Trophoblast cell (in vitro differentiated cells and primary cell): ENCODE data around the gene EHMT1.

Source experiments
- DNase-seq, 2 donors: peaks; one replicate each; pipeline ENCODE4 v3.0.0-alpha.2; 2016
- H2AFZ ChIP-seq: 2 replicates; pipeline ENCODE4 v1.6.1; 2013; ENCODE audit warnings: low read length, moderate library complexity, mild to moderate bottlenecking; ENCODE audit not compliant: insufficient read depth, poor library complexity
- H2AK5ac ChIP-seq: 2 replicates; pipeline ENCODE4 v1.6.1; 2013; ENCODE audit warnings: mild to moderate bottlenecking, low read length
- H2BK120ac ChIP-seq: 2 replicates; pipeline ENCODE4 v1.6.1; 2013; ENCODE audit warnings: low read length, mild to moderate bottlenecking, moderate library complexity; ENCODE audit not compliant: insufficient read depth, poor library complexity
- H2BK12ac ChIP-seq: 2 replicates; pipeline ENCODE4 v1.6.1; 2013; ENCODE audit warnings: mild to moderate bottlenecking, low read length, moderate library complexity
- H2BK5ac ChIP-seq: 2 replicates; pipeline ENCODE4 v1.6.1; 2013; ENCODE audit warnings: low read length, low read depth, moderate library complexity, mild to moderate bottlenecking; ENCODE audit not compliant: poor library complexity
- H3K14ac ChIP-seq: 2 replicates; pipeline ENCODE4 v1.6.1; 2013; ENCODE audit warnings: mild to moderate bottlenecking, low read length
- H3K18ac ChIP-seq: 2 replicates; pipeline ENCODE4 v1.6.1; 2013; ENCODE audit warnings: mild to moderate bottlenecking, low read length
- H3K23ac ChIP-seq: 2 replicates; pipeline ENCODE4 v1.6.1; 2013; ENCODE audit warnings: low read length
- H3K27ac ChIP-seq: 2 replicates; pipeline ENCODE4 v1.5.1; 2013; ENCODE audit warnings: low read depth, mild to moderate bottlenecking, inconsistent platforms, low read length, moderate library complexity
- H3K27me3 ChIP-seq: 2 replicates; pipeline ENCODE4 v1.6.1; 2013; ENCODE audit warnings: inconsistent platforms, mild to moderate bottlenecking, low read length, moderate library complexity; ENCODE audit not compliant: insufficient read depth
- H3K36me3 ChIP-seq, 2 experiments: 1 replicate in 1 of 2; 2 replicates in 1 of 2; pipeline ENCODE4 v1.6.1; 2013; ENCODE audit warnings: low read length in 2 of 2, mild to moderate bottlenecking in 2 of 2, moderate library complexity in 1 of 2; ENCODE audit not compliant: insufficient read depth in 2 of 2, control insufficient read depth in 1 of 2
- H3K4ac ChIP-seq: 2 replicates; pipeline ENCODE4 v1.6.1; 2013; ENCODE audit warnings: low read depth, mild to moderate bottlenecking, low read length, moderate library complexity
- H3K4me1 ChIP-seq, 2 experiments: 1 replicate in 1 of 2; 2 replicates in 1 of 2; pipeline ENCODE4 v1.6.1; 2013; ENCODE audit warnings: low read length in 2 of 2, mild to moderate bottlenecking in 2 of 2, moderate library complexity in 1 of 2; ENCODE audit not compliant: insufficient read depth in 2 of 2, control insufficient read depth in 1 of 2
- H3K4me2 ChIP-seq: 2 replicates; pipeline ENCODE4 v1.6.1; 2013; ENCODE audit warnings: inconsistent platforms, mild to moderate bottlenecking, low read length, moderate library complexity
- H3K4me3 ChIP-seq: 2 replicates; pipeline ENCODE4 v1.5.1; 2013; ENCODE audit warnings: mild to moderate bottlenecking, low read depth, low read length, inconsistent platforms
- H3K79me1 ChIP-seq: one replicate; pipeline ENCODE4 v1.6.1; 2013; ENCODE audit warnings: low read length
- H3K79me2 ChIP-seq: 2 replicates; pipeline ENCODE4 v1.6.1; 2013; ENCODE audit warnings: low read length, mild to moderate bottlenecking; ENCODE audit not compliant: control insufficient read depth, insufficient read depth, poor library complexity
- H3K9ac ChIP-seq: 2 replicates; pipeline ENCODE4 v1.6.1; 2013; ENCODE audit warnings: mild to moderate bottlenecking, low read length
- H3K9me3 ChIP-seq: 2 replicates; pipeline ENCODE4 v1.6.1; 2013; ENCODE audit warnings: low read depth, mild to moderate bottlenecking, control low read depth, inconsistent platforms, low read length; ENCODE audit not compliant: insufficient read depth
- H4K12ac ChIP-seq: 2 replicates; pipeline ENCODE4 v1.6.1; 2013; ENCODE audit warnings: low read depth, mild to moderate bottlenecking, low read length, moderate library complexity
- H4K8ac ChIP-seq: 2 replicates; pipeline ENCODE4 v1.6.1; 2013; ENCODE audit warnings: low read depth, mild to moderate bottlenecking, low read length, moderate library complexity
- H4K91ac ChIP-seq: one replicate; pipeline ENCODE4 v1.6.1; 2013; ENCODE audit warnings: low read depth, mild to moderate bottlenecking, low read length, moderate library complexity
- WGBS: extraction: QIAGEN DNeasy Blood & Tissue Kit; methylation state at CpG from one replicate; pipeline ENCODE4 v1.1.7; 2013; ENCODE audit warnings: missing lambda C conversion rate; ENCODE audit not compliant: insufficient read length, insufficient coverage; ENCODE audit errors: extremely low coverage; 5-methylcytosine and 5-hydroxymethylcytosine counted together

The EHMT1 gene

GRCh38 chr9:137640862-137641261 is 22.1 kb downstream of the EHMT1 start:
- Histone ChIP-seq H3K9me3 (no peaks in the 10 kb centered on the region), H3K36me3 (peaks cover 6 to 9% of the 10 kb centered on the region in 2 experiments), H3K4me3 (no peak overlapping the region), H2AK5ac (no peak overlapping the region), H3K9ac (no peak overlapping the region), H2BK12ac (no peak overlapping the region), H4K12ac (no peak overlapping the region), H3K18ac (no peak overlapping the region), H3K4ac (peak overlapping the region; percentile 52), H3K27ac (no peak overlapping the region), H3K4me2 (no peak overlapping the region), H4K91ac (no peak overlapping the region), H2AFZ (no peak overlapping the region), H3K79me1 (no peaks in the 10 kb centered on the region), H3K27me3 (no peaks in the 10 kb centered on the region), H3K4me1 (no peaks in the 10 kb centered on the region), H3K14ac (no peak overlapping the region), H2BK120ac (no peak overlapping the region), H2BK5ac (no peak overlapping the region), H3K79me2 (peaks cover 14% of the 10 kb centered on the region), H4K8ac (no peak overlapping the region), H3K23ac (no peak overlapping the region)
- no peak for DNase-seq
- WGBS: no CpG with 5 or more reads among the region's 5 CpGs

GRCh38 chr9:137642118-137642601 is 23.4 kb downstream of the EHMT1 start:
- no peak overlapping the region for H2BK120ac ChIP-seq
- H3K4me1 ChIP-seq: peaks cover 0 to 2% of the 10 kb centered on the region in 2 experiments
- no peak overlapping the region for H3K18ac ChIP-seq
- H3K4me2 ChIP-seq: no peak overlapping the region
- H4K12ac ChIP-seq: no peak overlapping the region
- H3K79me2 ChIP-seq: peaks cover 14% of the 10 kb centered on the region
- no peak overlapping the region for H3K9ac ChIP-seq
- H3K9me3 ChIP-seq: peaks cover under 1% of the 10 kb centered on the region
- no peak overlapping the region for H3K14ac ChIP-seq
- H2AFZ ChIP-seq: no peak overlapping the region
- H3K27me3 ChIP-seq: no peaks in the 10 kb centered on the region
- peak overlapping the region; percentile 52 for H3K4ac ChIP-seq
- no peak for DNase-seq
- peaks cover 7 to 9% of the 10 kb centered on the region in 2 experiments for H3K36me3 ChIP-seq
- H2AK5ac ChIP-seq: no peak overlapping the region
- no CpG with 5 or more reads among the region's 10 CpGs for WGBS
- H4K8ac ChIP-seq: no peak overlapping the region
- H3K79me1 ChIP-seq: no peaks in the 10 kb centered on the region
- H2BK5ac ChIP-seq: no peak overlapping the region
- no peak overlapping the region for H3K23ac ChIP-seq
- no peak overlapping the region for H2BK12ac ChIP-seq
- H3K4me3 ChIP-seq: no peak overlapping the region
- H3K27ac ChIP-seq: no peak overlapping the region
- no peak overlapping the region for H4K91ac ChIP-seq

DNA sequence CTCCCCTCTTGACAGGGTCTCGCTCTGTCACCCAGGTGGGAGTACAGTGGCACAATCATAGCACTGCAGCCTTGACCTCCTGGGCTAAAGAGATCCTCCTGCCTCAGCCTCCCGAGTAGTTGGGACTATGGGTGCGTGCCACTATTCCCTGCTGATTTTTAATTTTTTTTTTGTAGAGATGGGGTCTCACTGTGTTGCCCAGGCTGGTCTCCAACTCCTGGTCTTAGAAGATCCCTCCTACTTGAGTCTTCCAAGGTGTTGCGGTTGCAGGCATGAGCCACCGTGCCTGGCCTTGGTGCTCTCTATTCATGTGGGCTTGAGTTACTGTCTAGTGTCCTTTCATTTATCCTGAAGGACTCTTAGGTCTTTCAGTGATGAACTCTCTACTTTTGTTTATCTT is 24.1 kb downstream of the EHMT1 start:
- H2BK12ac ChIP-seq: no peak overlapping the region
- H3K4ac ChIP-seq: peak overlapping the region; percentile 64
- H3K9ac ChIP-seq: no peak overlapping the region
- peaks cover 2% of the 10 kb centered on the region for H3K9me3 ChIP-seq
- WGBS: no CpG with 5 or more reads among the region's 5 CpGs
- H3K23ac ChIP-seq: no peak overlapping the region
- H3K79me2 ChIP-seq: peaks cover 11% of the 10 kb centered on the region
- no peak overlapping the region for H4K8ac ChIP-seq
- H3K14ac ChIP-seq: no peak overlapping the region
- H3K27me3 ChIP-seq: no peaks in the 10 kb centered on the region
- no peak overlapping the region for H3K18ac ChIP-seq
- no peak overlapping the region for H2BK5ac ChIP-seq
- no peak overlapping the region for H2AFZ ChIP-seq
- H2BK120ac ChIP-seq: no peak overlapping the region
- DNase-seq: no peak
- no peak overlapping the region for H3K4me2 ChIP-seq
- H2AK5ac ChIP-seq: no peak overlapping the region
- H4K91ac ChIP-seq: no peak overlapping the region
- no peak overlapping the region for H3K4me3 ChIP-seq
- H3K4me1 ChIP-seq: peaks cover 0 to 4% of the 10 kb centered on the region in 2 experiments
- H3K79me1 ChIP-seq: no peaks in the 10 kb centered on the region
- no peak overlapping the region for H3K27ac ChIP-seq
- peaks cover 7 to 9% of the 10 kb centered on the region in 2 experiments for H3K36me3 ChIP-seq
- H4K12ac ChIP-seq: no peak overlapping the region

DNA sequence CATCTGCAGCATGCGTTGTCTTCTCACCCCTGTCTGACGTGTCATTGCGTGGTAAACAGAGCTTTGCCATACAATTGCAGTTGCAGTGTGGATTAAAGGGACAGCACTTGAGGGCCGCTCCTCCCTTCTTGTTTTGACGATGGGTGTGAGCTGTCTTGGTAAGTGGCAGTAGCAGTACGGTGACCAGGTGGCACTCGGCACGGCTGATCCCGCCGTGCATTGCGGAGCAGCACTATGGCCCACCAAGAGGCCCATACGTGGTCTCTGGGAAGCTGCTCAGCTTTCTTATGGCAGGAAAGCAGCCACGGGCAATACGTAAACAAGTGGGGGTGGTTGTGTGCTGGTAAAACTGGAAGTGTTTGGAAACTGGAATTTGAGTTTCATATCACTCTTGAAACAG is 25.1 kb downstream of the EHMT1 start:
- no peaks in the 10 kb centered on the region for H3K79me1 ChIP-seq
- no peaks in the 10 kb centered on the region for H3K27me3 ChIP-seq
- H2AFZ ChIP-seq: no peak overlapping the region
- peaks cover 11% of the 10 kb centered on the region for H3K79me2 ChIP-seq
- no CpG with 5 or more reads among the region's 14 CpGs for WGBS
- no peak overlapping the region for H3K4me2 ChIP-seq
- H3K4me1 ChIP-seq: peaks cover 0 to 4% of the 10 kb centered on the region in 2 experiments
- no peak overlapping the region for H2BK5ac ChIP-seq
- DNase-seq: no peak
- no peak overlapping the region for H4K12ac ChIP-seq
- H4K91ac ChIP-seq: no peak overlapping the region
- no peak overlapping the region for H4K8ac ChIP-seq
- no peak overlapping the region for H3K23ac ChIP-seq
- H3K9me3 ChIP-seq: peaks cover 2% of the 10 kb centered on the region
- H2BK120ac ChIP-seq: no peak overlapping the region
- H3K36me3 ChIP-seq: peaks cover 7% of the 10 kb centered on the region in 2 experiments
- H2BK12ac ChIP-seq: no peak overlapping the region
- H3K27ac ChIP-seq: no peak overlapping the region
- no peak overlapping the region for H3K4me3 ChIP-seq
- H2AK5ac ChIP-seq: no peak overlapping the region
- peak overlapping the region; percentile 94 for H3K4ac ChIP-seq
- no peak overlapping the region for H3K9ac ChIP-seq
- peak overlapping the region; percentile 7 for H3K18ac ChIP-seq
- no peak overlapping the region for H3K14ac ChIP-seq
